ENCODE data around the gene CCDC74B.
"Not testable (repeated sequence)": the region's sequence is repeated elsewhere in the genome, so short reads cannot be mapped to it uniquely, and the experiment has no call there.

The CCDC74B gene

DNA sequence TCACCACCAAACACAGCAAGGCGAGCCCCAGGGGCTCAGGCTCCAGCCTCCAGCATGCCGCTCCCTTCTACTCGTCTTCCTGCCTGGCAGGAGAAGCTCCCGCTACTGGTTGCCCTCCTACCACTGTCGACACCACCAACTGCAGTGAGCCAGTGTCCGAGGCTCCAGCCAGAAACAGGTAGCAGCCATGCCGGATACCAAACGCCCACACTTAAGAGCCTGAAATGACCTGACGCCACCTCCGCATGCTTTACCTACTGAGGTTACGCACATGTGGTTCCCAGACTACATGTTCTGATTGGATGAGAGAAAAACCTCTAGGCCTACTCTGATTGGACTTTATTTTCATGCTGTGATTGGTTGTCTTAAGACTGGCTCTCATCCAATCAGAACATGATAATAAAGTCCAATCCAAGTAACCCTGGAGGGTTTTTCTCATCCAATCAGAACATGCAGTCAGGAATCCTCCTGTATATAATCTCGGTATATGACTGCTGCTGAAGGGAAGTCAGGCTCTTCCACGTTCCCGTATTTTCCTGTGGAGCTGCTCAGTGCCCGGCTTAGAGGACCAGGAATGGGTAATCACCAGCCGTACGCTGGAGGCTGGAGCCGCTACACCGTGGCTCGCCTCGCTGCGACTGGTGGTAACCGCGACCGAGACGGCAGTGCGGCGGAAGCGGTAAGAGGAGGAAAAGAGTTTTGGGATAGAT, 15.6 kb downstream of the CCDC74B start, which contains the start of gene POTEF:
Gene POTEF, minus strand, starts transcription at position 103 of the 710 bp plus-strand sequence. CDS start 8,707 bp downstream, outside the sequence.
- DNase-seq (ENCODE audit: low spot score in 2 of 2); H3K4me1 Mint-ChIP-seq; H3K36me3 Mint-ChIP-seq; H3K4me3 Mint-ChIP-seq; H3K9me3 Mint-ChIP-seq; H3K27me3 Mint-ChIP-seq; ATAC-seq (ENCODE audit: low read depth); H3K27ac Mint-ChIP-seq: not testable (repeated sequence)

DNA sequence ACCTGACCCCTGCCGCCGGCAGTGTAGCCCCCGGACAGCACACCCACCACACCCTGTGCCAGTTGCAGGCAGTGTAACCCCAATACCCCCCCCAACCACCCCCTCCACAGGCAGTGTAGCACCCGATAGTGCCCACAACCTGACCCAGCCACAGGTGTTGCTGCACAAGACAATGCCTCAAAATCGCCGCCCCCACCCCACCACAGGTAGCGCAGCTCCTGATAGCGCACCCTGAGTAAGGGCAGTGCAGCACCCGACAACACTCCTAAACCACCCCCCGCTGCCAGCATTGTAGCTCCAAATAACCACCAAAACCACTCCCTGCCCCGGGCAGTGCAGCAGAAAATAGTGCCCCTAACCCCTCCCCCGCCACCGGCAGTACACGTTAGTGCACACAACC, 16.4 kb downstream of the CCDC74B start:
- H3K4me1 Mint-ChIP-seq; ATAC-seq (ENCODE audit: low read depth); DNase-seq (ENCODE audit: low spot score in 2 of 2); H3K27me3 Mint-ChIP-seq; H3K36me3 Mint-ChIP-seq; H3K9me3 Mint-ChIP-seq; H3K4me3 Mint-ChIP-seq; H3K27ac Mint-ChIP-seq: not testable (repeated sequence)

DNA sequence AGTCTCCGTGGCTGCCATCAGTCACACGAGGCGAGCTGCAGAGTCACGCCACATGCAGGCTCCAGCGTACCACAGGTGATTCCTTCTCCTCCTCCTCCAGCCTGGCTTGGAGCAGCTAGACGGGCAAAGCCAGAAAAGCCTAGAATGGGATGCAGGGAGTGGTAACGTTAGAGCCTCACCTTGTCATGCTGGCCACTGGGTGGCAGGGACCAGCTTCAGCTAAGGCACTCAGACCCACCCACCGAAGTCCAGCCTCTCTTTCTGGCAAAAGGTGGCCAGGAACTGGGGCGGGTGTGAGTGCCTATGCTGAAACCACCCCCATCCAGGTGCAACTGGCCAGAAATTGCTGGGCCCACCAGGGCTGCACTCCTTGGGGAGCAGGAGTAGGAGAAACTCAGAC, 17.2 kb downstream of the CCDC74B start:
- H3K36me3 Mint-ChIP-seq; H3K4me3 Mint-ChIP-seq; DNase-seq (ENCODE audit: low spot score in 2 of 2); ATAC-seq (ENCODE audit: low read depth); H3K9me3 Mint-ChIP-seq; H3K27ac Mint-ChIP-seq; H3K4me1 Mint-ChIP-seq; H3K27me3 Mint-ChIP-seq: not testable (repeated sequence)

DNA sequence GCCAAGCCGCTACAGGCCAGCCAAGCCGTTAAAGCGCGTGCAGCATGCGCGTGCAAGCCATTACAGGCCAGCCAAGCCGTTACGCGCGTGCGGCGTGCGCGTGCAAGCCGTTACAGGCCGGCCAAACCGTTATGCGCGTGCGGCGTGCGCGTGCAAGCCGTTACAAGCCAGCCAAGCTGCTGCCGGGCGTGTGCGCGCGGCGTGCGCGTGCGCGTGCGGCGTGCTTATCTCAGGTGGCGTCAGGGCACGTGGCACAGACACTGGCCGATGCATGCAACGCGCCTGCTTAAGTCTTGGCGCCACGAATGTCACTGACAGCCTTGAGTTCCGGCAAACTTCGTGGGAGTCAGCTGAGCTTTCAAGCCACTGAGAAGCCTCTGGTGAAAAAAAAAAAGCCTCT, 24.0 kb downstream of the CCDC74B start:
- H3K27ac Mint-ChIP-seq, H3K4me3 Mint-ChIP-seq, H3K9me3 Mint-ChIP-seq: not testable (repeated sequence)

DNA sequence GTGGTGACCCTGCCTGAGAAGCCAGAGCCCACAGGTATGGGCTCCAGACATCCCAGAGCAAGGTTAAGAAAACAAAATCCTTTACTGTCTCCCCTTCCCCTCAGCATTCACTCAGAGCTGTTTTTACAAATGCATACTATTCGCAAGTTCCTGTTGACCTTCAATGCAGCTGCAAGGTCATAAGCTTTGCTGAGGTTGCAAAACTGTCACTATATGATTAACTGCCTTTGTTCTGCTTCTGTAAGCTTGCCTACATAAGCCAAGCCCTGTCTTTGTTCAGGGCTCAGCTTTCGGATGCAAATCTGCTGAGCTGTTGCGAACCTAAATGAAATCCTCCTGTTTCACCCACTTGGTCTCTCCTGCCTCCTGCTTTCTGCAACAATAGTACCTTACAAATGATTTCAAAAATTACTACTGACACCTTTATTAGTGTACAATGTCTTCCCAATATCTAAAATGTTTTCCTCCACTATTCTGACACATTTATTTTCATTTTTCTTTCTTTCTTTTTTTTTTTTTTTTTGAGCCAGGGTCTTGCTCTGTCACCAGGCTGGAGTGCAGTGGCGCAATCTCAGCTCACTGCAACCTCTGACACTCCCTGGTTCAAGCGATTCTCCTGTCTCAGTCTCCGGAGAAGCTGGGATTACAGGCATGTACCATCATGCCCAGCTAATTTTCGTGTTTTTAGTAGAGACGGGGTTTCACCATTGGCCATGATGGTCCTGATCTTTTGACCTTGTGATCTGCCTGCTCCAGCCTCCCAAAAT, 42.1 kb downstream of the CCDC74B start:
- H3K9me3 Mint-ChIP-seq; H3K4me1 Mint-ChIP-seq; ATAC-seq (ENCODE audit: low read depth); H3K36me3 Mint-ChIP-seq; H3K27me3 Mint-ChIP-seq; H3K27ac Mint-ChIP-seq; DNase-seq (ENCODE audit: low spot score in 2 of 2); H3K4me3 Mint-ChIP-seq: not testable (repeated sequence)

More for the DNA sequence above, 24.0 kb downstream of the CCDC74B start:
- not testable (repeated sequence) for H3K36me3 Mint-ChIP-seq; ATAC-seq (ENCODE audit: low read depth); DNase-seq (ENCODE audit: low spot score in 2 of 2); H3K4me1 Mint-ChIP-seq; H3K27me3 Mint-ChIP-seq

Data from memory B cell (primary cell).